HCT116 (cell line): ENCODE measurements around the gene RMDN3. TPM values are rescaled to one million over a fixed set of nuclear protein-coding genes. Genes with fewer than 3 reads are reported as not detected.

ENCODE experiments used
- ATAC-seq: fragments of 200-7000 bp; cut with Tn5 transposase; 2 replicates; pipeline ENCODE4 v1.9.1; 2020; ENCODE audit warnings: mild to moderate bottlenecking, moderate library complexity
- BruUV-seq: library from RNA; stranded (reverse); fragments of 400-500 nt; replicated peaks from 2 replicates; lab custom pipeline; 2021; lab: Mats Ljungman, UMichigan
- CTCF ChIA-PET: fragments of 300-600 bp; sonication (Branson Sonifier 250); formaldehyde crosslinking; loops from one replicate; lab custom pipeline; 2021; ENCODE audit warnings: antibody characterized with exemption; lab: Charles Lee
- POLR2A ChIA-PET: fragments of 300-600, 350-600 bp; sonication (Branson Sonifier 250); formaldehyde crosslinking; loops from one replicate; lab custom pipeline; 2021; ENCODE audit warnings: antibody characterized with exemption; lab: Charles Lee
- RAD21 ChIA-PET, 2 experiments: fragments of 300-600 bp; sonication (Branson Sonifier 250); formaldehyde crosslinking; loops; one replicate each; lab custom pipeline; 2023; ENCODE audit warnings: low total read pairs in 2 of 2; ENCODE audit not compliant: uncharacterized antibody in 2 of 2, unreplicated experiment in 2 of 2, low non-redundant PET in 1 of 2; lab: Charles Lee
- DNase-seq: peaks from one replicate; pipeline ENCODE4 v3.0.0-alpha.2; 2010; ENCODE audit warnings: low read depth, low spot score
- H2AFZ ChIP-seq: fragments of 200-600 bp; shearing (Covaris generic), sonication (generic); 2 replicates; pipeline ENCODE4 v1.6.1; 2017; ENCODE audit warnings: low read depth, mixed run types, mixed read lengths, antibody characterized with exemption, low read length; ENCODE audit not compliant: poor library complexity, severe bottlenecking
- H3K27ac ChIP-seq: 2 replicates; pipeline ENCODE4 v1.5.1; 2012; ENCODE audit warnings: low read depth, low read length
- H3K27me3 ChIP-seq: fragments of 200-600 bp; sonication (generic); 2 replicates; pipeline ENCODE4 v1.6.1; 2016; ENCODE audit warnings: mixed run types, low read length, mixed read lengths; ENCODE audit not compliant: insufficient read depth
- H3K36me3 ChIP-seq, 2 experiments: fragments of 200-500 bp in 1 of 2; fragments of 200-600 bp in 1 of 2; sonication (Bioruptor generic) in 1 of 2; sonication (generic) in 1 of 2; 2 replicates each; pipeline versions ENCODE4 v1.5.1 to v1.6.1; 2014 to 2016; ENCODE audit warnings: low read length in 2 of 2, inconsistent platforms in 1 of 2, mixed read lengths in 1 of 2, mixed run types in 1 of 2; ENCODE audit not compliant: insufficient read depth in 2 of 2, control insufficient read depth in 1 of 2
- H3K4me1 ChIP-seq, 2 experiments: fragments of 200-600 bp in 1 of 2; sonication (generic) in 1 of 2; 2 replicates each; pipeline versions ENCODE4 v1.5.1 to v1.6.1; 2012 to 2017; ENCODE audit warnings: low read length in 2 of 2, inconsistent platforms in 1 of 2, mild to moderate bottlenecking in 1 of 2, mixed read lengths in 1 of 2, mixed run types in 1 of 2, moderate library complexity in 1 of 2; ENCODE audit not compliant: insufficient read depth in 2 of 2, control insufficient read depth in 1 of 2
- H3K4me2 ChIP-seq: fragments of 200-600 bp; sonication (generic); 2 replicates; pipeline ENCODE4 v1.6.1; 2017; ENCODE audit warnings: mixed run types, low read length, mixed read lengths
- H3K4me3 ChIP-seq, 2 experiments: fragments of 200-600 bp in 1 of 2; sonication (generic) in 1 of 2; replicated peaks in 1 of 2; 2 replicates each; pipeline ENCODE4 v1.5.1; 2011 to 2016; ENCODE audit warnings: low read length in 2 of 2, control low read depth in 1 of 2, low read depth in 1 of 2, mild to moderate bottlenecking in 1 of 2, mixed read lengths in 1 of 2, mixed run types in 1 of 2
- H3K79me2 ChIP-seq: fragments of 200-600 bp; sonication (generic); 2 replicates; pipeline ENCODE4 v1.6.1; 2017; ENCODE audit warnings: mild to moderate bottlenecking, mixed run types, low read length, moderate library complexity, mixed read lengths; ENCODE audit not compliant: insufficient read depth
- H3K9ac ChIP-seq: fragments of 200-600 bp; sonication (generic); 2 replicates; pipeline ENCODE4 v1.6.1; 2016; ENCODE audit warnings: low read length, mixed read lengths
- H3K9me2 ChIP-seq: fragments of 200-600 bp; sonication (generic), shearing (Covaris generic); 2 replicates; pipeline ENCODE4 v1.6.1; 2017; ENCODE audit warnings: mixed run types, mild to moderate bottlenecking, moderate library complexity; ENCODE audit not compliant: insufficient read depth
- H3K9me3 ChIP-seq, 2 experiments: fragments of 200-500 bp in 1 of 2; fragments of 200-600 bp in 1 of 2; sonication (Bioruptor generic) in 1 of 2; sonication (generic) in 1 of 2; 2 replicates each; pipeline ENCODE4 v1.6.1; 2014 to 2017; ENCODE audit warnings: low read length in 2 of 2, mixed read lengths in 2 of 2, inconsistent platforms in 1 of 2, low read depth in 1 of 2, mild to moderate bottlenecking in 1 of 2, mixed run types in 1 of 2, moderate library complexity in 1 of 2; ENCODE audit not compliant: control insufficient read depth in 1 of 2, insufficient read depth in 1 of 2
- H4K20me1 ChIP-seq: fragments of 200-600 bp; sonication (generic), shearing (Covaris generic); 2 replicates; pipeline ENCODE4 v1.6.1; 2017; ENCODE audit warnings: mixed run types, mild to moderate bottlenecking, moderate library complexity; ENCODE audit not compliant: insufficient read depth
- CBX3 ChIP-seq: IDR thresholded peaks from 2 replicates; pipeline ENCODE4 v1.6.1; 2012; ENCODE audit warnings: low read depth
- CEBPB ChIP-seq: IDR thresholded peaks from 2 replicates; pipeline ENCODE4 v1.6.1; 2012; ENCODE audit warnings: low read depth
- EGR1 ChIP-seq: IDR thresholded peaks from 2 replicates; pipeline ENCODE4 v1.6.1; 2012; ENCODE audit warnings: low read depth
- ELF1 ChIP-seq: IDR thresholded peaks from 2 replicates; pipeline ENCODE4 v1.6.1; 2012; ENCODE audit warnings: low read depth, borderline replicate concordance
- EZH2 ChIP-seq: fragments of 200-600 bp; sonication (generic); IDR thresholded peaks from 2 replicates; pipeline ENCODE4 v1.6.1; 2017; ENCODE audit warnings: antibody characterized with exemption, mixed run types
- JUND ChIP-seq: IDR thresholded peaks from 2 replicates; pipeline ENCODE4 v1.6.1; 2012
- POLR2AphosphoS5 ChIP-seq: IDR thresholded peaks from 2 replicates; pipeline ENCODE4 v1.6.1; 2011; ENCODE audit warnings: mild to moderate bottlenecking, low read depth, low read length, moderate library complexity
- RAD21 ChIP-seq: IDR thresholded peaks from 2 replicates; pipeline ENCODE4 v1.6.1; 2012; ENCODE audit warnings: low read depth, mild to moderate bottlenecking
- SIN3A ChIP-seq: IDR thresholded peaks from 2 replicates; pipeline ENCODE4 v1.6.1; 2012; ENCODE audit warnings: low read depth
- TCF7L2 ChIP-seq: IDR thresholded peaks from 2 replicates; pipeline ENCODE4 v1.7.0; 2011; ENCODE audit warnings: borderline replicate concordance, inconsistent platforms; ENCODE audit not compliant: insufficient read depth, insufficient read length; ENCODE audit errors: extremely low read depth
- YY1 ChIP-seq: IDR thresholded peaks from 2 replicates; pipeline ENCODE4 v1.6.1; 2011; ENCODE audit warnings: low read length, low read depth, moderate library complexity, mild to moderate bottlenecking; ENCODE audit not compliant: insufficient replicate concordance; ENCODE audit errors: extremely low read depth
- ZFX ChIP-seq: fragments of 450-650 bp; IDR thresholded peaks from 2 replicates; pipeline ENCODE4 v1.6.1; 2017
- ZNF274 ChIP-seq: fragments of 200-500 bp; sonication (Bioruptor generic); IDR thresholded peaks from 2 replicates; pipeline ENCODE4 v1.6.1; 2014; ENCODE audit warnings: mild to moderate bottlenecking, low read depth, low read length, inconsistent platforms
- intact Hi-C: fragments of 100-400 bp; cut with micrococcal nuclease; formaldehyde crosslinking; loops from 2 replicates; pipeline ENCODE4 v1.10.0; 2022
- total RNA-seq: library from RNA; stranded (reverse); gene quantifications from one replicate; pipeline ENCODE4 v1.2.1, GENCODE V29; 2021; ENCODE audit not compliant: unreplicated experiment
- TF ChIP-seq, protein P1 (sequence below): IDR thresholded peaks from 2 replicates; pipeline ENCODE4 v1.6.1; 2012; ENCODE audit warnings: low read depth
- TF ChIP-seq, protein P2 (sequence below): IDR thresholded peaks from 2 replicates; pipeline ENCODE4 v1.6.1; 2012
- TF ChIP-seq, protein P3 (sequence below): IDR thresholded peaks from 2 replicates; pipeline ENCODE4 v1.6.1; 2012
- TF ChIP-seq, protein P4 (sequence below), 3 experiments: fragments of 200-600 bp in 1 of 3; sonication (generic) in 1 of 3; IDR thresholded peaks in 2 of 3; conservative IDR thresholded peaks in 1 of 3; 2 replicates each; pipeline ENCODE4 v1.5.1; 2012 to 2017; ENCODE audit warnings: low read depth in 2 of 3, low read length in 2 of 3, antibody characterized with exemption in 1 of 3, borderline replicate concordance in 1 of 3, control low read depth in 1 of 3, mild to moderate bottlenecking in 1 of 3, mixed read lengths in 1 of 3, mixed run types in 1 of 3, moderate library complexity in 1 of 3; ENCODE audit not compliant: insufficient read depth in 1 of 3
- TF ChIP-seq, protein P5 (sequence below): IDR thresholded peaks from 2 replicates; pipeline ENCODE4 v1.6.1; 2011; ENCODE audit warnings: mild to moderate bottlenecking, low read length, moderate library complexity; ENCODE audit not compliant: insufficient replicate concordance; ENCODE audit errors: extremely low read depth

The RMDN3 gene
- total RNA-seq, 1 experiment from 2014 or later = 21.5 TPM

DNA sequence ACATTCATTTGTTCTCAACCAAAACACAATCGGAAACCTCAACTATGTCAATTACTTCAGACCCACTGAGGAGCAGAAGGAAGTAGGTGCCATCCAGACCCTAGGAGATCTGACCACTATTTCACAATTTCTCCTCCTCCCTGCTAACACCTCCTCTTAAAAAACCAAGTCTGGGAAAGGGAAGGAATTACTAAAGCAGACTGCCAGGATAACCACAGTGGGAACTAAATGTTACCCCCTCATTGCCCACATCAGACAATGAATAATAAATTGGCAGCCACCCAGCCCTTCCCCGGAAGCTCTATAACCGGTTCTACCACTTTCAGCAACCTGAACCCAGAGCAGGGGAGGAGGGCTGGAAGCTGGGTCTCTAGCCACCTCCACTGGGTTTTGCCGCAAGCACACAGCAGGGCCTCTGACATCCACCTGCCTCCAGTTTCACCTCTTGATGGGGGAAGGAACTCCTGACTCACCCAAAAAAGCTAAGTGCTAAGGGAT, 32.3 kb upstream of the RMDN3 start:
- intact Hi-C loops = loop anchor here (1.0 to 10.0 kb wide), 3 partner anchors 57 to 193 kb away; partner anchors contain the start of genes KNL1, SPINT1 and VPS18
- H3K4me3 ChIP-seq = peak overlapping the region; percentile 13 to 47; a peak in 3 of 4 replicates
- H3K9me3 ChIP-seq = no peaks in the 10 kb centered on the region
- peak overlapping the region; percentile 76 for H3K4me2 ChIP-seq
- no peak for TF ChIP-seq ELF1
- TF ChIP-seq, protein P1, sequence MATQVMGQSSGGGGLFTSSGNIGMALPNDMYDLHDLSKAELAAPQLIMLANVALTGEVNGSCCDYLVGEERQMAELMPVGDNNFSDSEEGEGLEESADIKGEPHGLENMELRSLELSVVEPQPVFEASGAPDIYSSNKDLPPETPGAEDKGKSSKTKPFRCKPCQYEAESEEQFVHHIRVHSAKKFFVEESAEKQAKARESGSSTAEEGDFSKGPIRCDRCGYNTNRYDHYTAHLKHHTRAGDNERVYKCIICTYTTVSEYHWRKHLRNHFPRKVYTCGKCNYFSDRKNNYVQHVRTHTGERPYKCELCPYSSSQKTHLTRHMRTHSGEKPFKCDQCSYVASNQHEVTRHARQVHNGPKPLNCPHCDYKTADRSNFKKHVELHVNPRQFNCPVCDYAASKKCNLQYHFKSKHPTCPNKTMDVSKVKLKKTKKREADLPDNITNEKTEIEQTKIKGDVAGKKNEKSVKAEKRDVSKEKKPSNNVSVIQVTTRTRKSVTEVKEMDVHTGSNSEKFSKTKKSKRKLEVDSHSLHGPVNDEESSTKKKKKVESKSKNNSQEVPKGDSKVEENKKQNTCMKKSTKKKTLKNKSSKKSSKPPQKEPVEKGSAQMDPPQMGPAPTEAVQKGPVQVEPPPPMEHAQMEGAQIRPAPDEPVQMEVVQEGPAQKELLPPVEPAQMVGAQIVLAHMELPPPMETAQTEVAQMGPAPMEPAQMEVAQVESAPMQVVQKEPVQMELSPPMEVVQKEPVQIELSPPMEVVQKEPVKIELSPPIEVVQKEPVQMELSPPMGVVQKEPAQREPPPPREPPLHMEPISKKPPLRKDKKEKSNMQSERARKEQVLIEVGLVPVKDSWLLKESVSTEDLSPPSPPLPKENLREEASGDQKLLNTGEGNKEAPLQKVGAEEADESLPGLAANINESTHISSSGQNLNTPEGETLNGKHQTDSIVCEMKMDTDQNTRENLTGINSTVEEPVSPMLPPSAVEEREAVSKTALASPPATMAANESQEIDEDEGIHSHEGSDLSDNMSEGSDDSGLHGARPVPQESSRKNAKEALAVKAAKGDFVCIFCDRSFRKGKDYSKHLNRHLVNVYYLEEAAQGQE = no peak
- no peak for TF ChIP-seq RAD21
- TF ChIP-seq EGR1 = no peak
- TF ChIP-seq TCF7L2 = peak; percentile 59
- TF ChIP-seq, protein P2, sequence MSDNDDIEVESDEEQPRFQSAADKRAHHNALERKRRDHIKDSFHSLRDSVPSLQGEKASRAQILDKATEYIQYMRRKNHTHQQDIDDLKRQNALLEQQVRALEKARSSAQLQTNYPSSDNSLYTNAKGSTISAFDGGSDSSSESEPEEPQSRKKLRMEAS = no peak
- no peak for TF ChIP-seq ZNF274
- no peak for TF ChIP-seq YY1
- TF ChIP-seq ZFX = no peak
- no peak for TF ChIP-seq CEBPB
- peak; percentile 83 for TF ChIP-seq POLR2AphosphoS5
- no peak for TF ChIP-seq JUND
- no peak for TF ChIP-seq EZH2
- TF ChIP-seq, protein P3, sequence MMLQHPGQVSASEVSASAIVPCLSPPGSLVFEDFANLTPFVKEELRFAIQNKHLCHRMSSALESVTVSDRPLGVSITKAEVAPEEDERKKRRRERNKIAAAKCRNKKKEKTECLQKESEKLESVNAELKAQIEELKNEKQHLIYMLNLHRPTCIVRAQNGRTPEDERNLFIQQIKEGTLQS = no peak
- no peak for TF ChIP-seq SIN3A
- TF ChIP-seq, protein P4, sequence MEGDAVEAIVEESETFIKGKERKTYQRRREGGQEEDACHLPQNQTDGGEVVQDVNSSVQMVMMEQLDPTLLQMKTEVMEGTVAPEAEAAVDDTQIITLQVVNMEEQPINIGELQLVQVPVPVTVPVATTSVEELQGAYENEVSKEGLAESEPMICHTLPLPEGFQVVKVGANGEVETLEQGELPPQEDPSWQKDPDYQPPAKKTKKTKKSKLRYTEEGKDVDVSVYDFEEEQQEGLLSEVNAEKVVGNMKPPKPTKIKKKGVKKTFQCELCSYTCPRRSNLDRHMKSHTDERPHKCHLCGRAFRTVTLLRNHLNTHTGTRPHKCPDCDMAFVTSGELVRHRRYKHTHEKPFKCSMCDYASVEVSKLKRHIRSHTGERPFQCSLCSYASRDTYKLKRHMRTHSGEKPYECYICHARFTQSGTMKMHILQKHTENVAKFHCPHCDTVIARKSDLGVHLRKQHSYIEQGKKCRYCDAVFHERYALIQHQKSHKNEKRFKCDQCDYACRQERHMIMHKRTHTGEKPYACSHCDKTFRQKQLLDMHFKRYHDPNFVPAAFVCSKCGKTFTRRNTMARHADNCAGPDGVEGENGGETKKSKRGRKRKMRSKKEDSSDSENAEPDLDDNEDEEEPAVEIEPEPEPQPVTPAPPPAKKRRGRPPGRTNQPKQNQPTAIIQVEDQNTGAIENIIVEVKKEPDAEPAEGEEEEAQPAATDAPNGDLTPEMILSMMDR (IDR thresholded peaks at IDR 0.05 in 2 of 3, conservative IDR thresholded peaks at IDR 0.05 in 1 of 3; ENCODE audit: borderline replicate concordance in 1 of 3, insufficient read depth in 1 of 3, low read depth in 2 of 3, low read length in 2 of 3) = no peak
- TF ChIP-seq CBX3 = no peak
- TF ChIP-seq, protein P5, sequence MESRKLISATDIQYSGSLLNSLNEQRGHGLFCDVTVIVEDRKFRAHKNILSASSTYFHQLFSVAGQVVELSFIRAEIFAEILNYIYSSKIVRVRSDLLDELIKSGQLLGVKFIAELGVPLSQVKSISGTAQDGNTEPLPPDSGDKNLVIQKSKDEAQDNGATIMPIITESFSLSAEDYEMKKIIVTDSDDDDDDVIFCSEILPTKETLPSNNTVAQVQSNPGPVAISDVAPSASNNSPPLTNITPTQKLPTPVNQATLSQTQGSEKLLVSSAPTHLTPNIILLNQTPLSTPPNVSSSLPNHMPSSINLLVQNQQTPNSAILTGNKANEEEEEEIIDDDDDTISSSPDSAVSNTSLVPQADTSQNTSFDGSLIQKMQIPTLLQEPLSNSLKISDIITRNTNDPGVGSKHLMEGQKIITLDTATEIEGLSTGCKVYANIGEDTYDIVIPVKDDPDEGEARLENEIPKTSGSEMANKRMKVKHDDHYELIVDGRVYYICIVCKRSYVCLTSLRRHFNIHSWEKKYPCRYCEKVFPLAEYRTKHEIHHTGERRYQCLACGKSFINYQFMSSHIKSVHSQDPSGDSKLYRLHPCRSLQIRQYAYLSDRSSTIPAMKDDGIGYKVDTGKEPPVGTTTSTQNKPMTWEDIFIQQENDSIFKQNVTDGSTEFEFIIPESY = peak; percentile 74
- peaks cover 30% of the 10 kb centered on the region for H3K79me2 ChIP-seq
- H3K4me1 ChIP-seq = peaks cover 76 to 91% of the 10 kb centered on the region in 2 experiments
- no peak overlapping the region for H2AFZ ChIP-seq
- no peaks in the 10 kb centered on the region for H3K27me3 ChIP-seq
- peak overlapping the region; percentile 64 for H3K9ac ChIP-seq
- no peaks in the 10 kb centered on the region for H3K9me2 ChIP-seq
- ChIA-PET RAD21 (interaction anchor here (1.3 to 1.5 kb wide), 2 partner anchors 58 to 107 kb away, joined by 3 read pairs; partner anchors contain the start of gene VPS18 (in 1 of the 2)), CTCF (interaction anchor here (0.6 to 6.0 kb wide), 7 partner anchors 10 to 558 kb away, joined by 3 to 49 read pairs (median 5); partner anchors contain the start of genes DNAJC17, VPS18 and ZFYVE19), POLR2A (interaction anchor here (0.6 to 1.9 kb wide), 9 partner anchors 9 to 445 kb away, joined by 3 to 9 read pairs (median 4); partner anchors contain the start of genes CHAC1, DNAJC17 and ZFYVE19)
- DNase-seq (peak; percentile 96), ATAC-seq (peak; percentile 81)
- peak overlapping the region; percentile 99 for H3K27ac ChIP-seq
- BruUV-seq = no TSS peak
- H3K36me3 ChIP-seq = no peaks in the 10 kb centered on the region
- H4K20me1 ChIP-seq = peaks cover 12% of the 10 kb centered on the region; the same call in 1 of the 2 replicates
